Mesenchymal stem cell (in vitro differentiated cells and primary cell): ENCODE data around the gene CADPS.

ENCODE experiments used
- DNase-seq: peaks from one replicate; pipeline ENCODE4 v3.0.0-alpha.2; 2013
- H2AFZ ChIP-seq: one replicate; pipeline ENCODE4 v1.6.1; 2013; ENCODE audit warnings: low read depth, mild to moderate bottlenecking, control low read depth, inconsistent platforms, low read length, moderate library complexity
- H2AK5ac ChIP-seq: 2 replicates; pipeline ENCODE4 v1.6.1; 2013; ENCODE audit warnings: low read length, moderate library complexity, mild to moderate bottlenecking, inconsistent platforms; ENCODE audit not compliant: severe bottlenecking
- H2BK120ac ChIP-seq: one replicate; pipeline ENCODE4 v1.6.1; 2013; ENCODE audit warnings: low read depth, mild to moderate bottlenecking, inconsistent platforms, low read length, moderate library complexity
- H2BK12ac ChIP-seq, 2 experiments: one replicate each; pipeline ENCODE4 v1.6.1; 2013; ENCODE audit warnings: inconsistent platforms in 2 of 2, low read length in 2 of 2, mild to moderate bottlenecking in 2 of 2, moderate library complexity in 2 of 2, control low read depth in 1 of 2
- H2BK15ac ChIP-seq: one replicate; pipeline ENCODE4 v1.6.1; 2013; ENCODE audit warnings: mild to moderate bottlenecking, low read depth, inconsistent platforms; ENCODE audit not compliant: poor library complexity, severe bottlenecking
- H2BK5ac ChIP-seq: 2 replicates; pipeline ENCODE4 v1.6.1; 2013; ENCODE audit warnings: low read depth, mild to moderate bottlenecking, low read length, control low read depth, inconsistent platforms; ENCODE audit not compliant: poor library complexity, severe bottlenecking
- H3K14ac ChIP-seq, 2 experiments: one replicate each; pipeline ENCODE4 v1.6.1; 2013; ENCODE audit warnings: inconsistent platforms in 2 of 2, low read length in 2 of 2, control low read depth in 1 of 2, mild to moderate bottlenecking in 1 of 2, moderate library complexity in 1 of 2
- H3K18ac ChIP-seq, 2 experiments: one replicate each; pipeline ENCODE4 v1.6.1; 2013; ENCODE audit warnings: inconsistent platforms in 2 of 2, low read length in 2 of 2, control low read depth in 1 of 2, low read depth in 1 of 2, mild to moderate bottlenecking in 1 of 2
- H3K23ac ChIP-seq, 2 experiments: one replicate each; pipeline ENCODE4 v1.6.1; 2013; ENCODE audit warnings: inconsistent platforms in 2 of 2, low read length in 2 of 2, mild to moderate bottlenecking in 2 of 2, moderate library complexity in 2 of 2, control low read depth in 1 of 2
- H3K27ac ChIP-seq: 2 replicates; pipeline ENCODE4 v1.5.1; 2013; ENCODE audit warnings: mild to moderate bottlenecking, moderate library complexity, low read length, control low read depth, inconsistent platforms; ENCODE audit not compliant: poor library complexity, severe bottlenecking
- H3K27me3 ChIP-seq, 2 experiments: 2 replicates each; pipeline versions ENCODE4 v1.6.1 to v1.7.0; 2013; ENCODE audit warnings: low read length in 2 of 2, mild to moderate bottlenecking in 2 of 2, moderate library complexity in 2 of 2, control low read depth in 1 of 2, inconsistent platforms in 1 of 2; ENCODE audit not compliant: control insufficient read depth in 1 of 2, insufficient read depth in 1 of 2
- H3K36me3 ChIP-seq, 2 experiments: 2 replicates each; pipeline versions ENCODE4 v1.6.1 to v1.7.0; 2013; ENCODE audit warnings: low read length in 2 of 2, control low read depth in 1 of 2, inconsistent platforms in 1 of 2, low read depth in 1 of 2, mild to moderate bottlenecking in 1 of 2; ENCODE audit not compliant: insufficient read depth in 2 of 2, control insufficient read depth in 1 of 2
- H3K4ac ChIP-seq, 2 experiments: one replicate each; pipeline ENCODE4 v1.6.1; 2013; ENCODE audit warnings: inconsistent platforms in 2 of 2, low read length in 2 of 2, mild to moderate bottlenecking in 2 of 2, moderate library complexity in 2 of 2, control low read depth in 1 of 2, low read depth in 1 of 2
- H3K4me1 ChIP-seq: 2 replicates; pipeline ENCODE4 v1.6.1; 2013; ENCODE audit warnings: low read depth, low read length, control low read depth; ENCODE audit not compliant: control insufficient read depth, insufficient read depth
- H3K4me2 ChIP-seq: 2 replicates; pipeline ENCODE4 v1.6.1; 2013; ENCODE audit warnings: low read length, mild to moderate bottlenecking, inconsistent platforms; ENCODE audit not compliant: poor library complexity, severe bottlenecking
- H3K4me3 ChIP-seq, 2 experiments: 2 replicates each; pipeline versions ENCODE4 v1.5.1 to v1.7.0; 2013; ENCODE audit warnings: low read length in 2 of 2, mild to moderate bottlenecking in 2 of 2, control low read depth in 1 of 2, low read depth in 1 of 2; ENCODE audit not compliant: insufficient read depth in 1 of 2
- H3K79me1 ChIP-seq: replicated peaks from 2 replicates; pipeline ENCODE4 v1.6.1; 2013; ENCODE audit warnings: mild to moderate bottlenecking, control low read depth, low read length, inconsistent platforms; ENCODE audit not compliant: poor library complexity, severe bottlenecking
- H3K9ac ChIP-seq: 2 replicates; pipeline ENCODE4 v1.7.0; 2013; ENCODE audit warnings: mild to moderate bottlenecking, low read length, moderate library complexity
- H3K9me3 ChIP-seq: 2 replicates; pipeline ENCODE4 v1.7.0; 2013; ENCODE audit warnings: mild to moderate bottlenecking, low read length; ENCODE audit not compliant: control insufficient read depth
- H4K8ac ChIP-seq: one replicate; pipeline ENCODE4 v1.6.1; 2013; ENCODE audit warnings: inconsistent platforms, mild to moderate bottlenecking, low read length, moderate library complexity
- H4K91ac ChIP-seq: one replicate; pipeline ENCODE4 v1.6.1; 2013; ENCODE audit warnings: mild to moderate bottlenecking, low read length, inconsistent platforms
- WGBS: methylation state at CpG from one replicate; pipeline ENCODE4 v1.1.7; 2013; ENCODE audit warnings: mixed read lengths; 5-methylcytosine and 5-hydroxymethylcytosine counted together

Gene CADPS

DNA sequence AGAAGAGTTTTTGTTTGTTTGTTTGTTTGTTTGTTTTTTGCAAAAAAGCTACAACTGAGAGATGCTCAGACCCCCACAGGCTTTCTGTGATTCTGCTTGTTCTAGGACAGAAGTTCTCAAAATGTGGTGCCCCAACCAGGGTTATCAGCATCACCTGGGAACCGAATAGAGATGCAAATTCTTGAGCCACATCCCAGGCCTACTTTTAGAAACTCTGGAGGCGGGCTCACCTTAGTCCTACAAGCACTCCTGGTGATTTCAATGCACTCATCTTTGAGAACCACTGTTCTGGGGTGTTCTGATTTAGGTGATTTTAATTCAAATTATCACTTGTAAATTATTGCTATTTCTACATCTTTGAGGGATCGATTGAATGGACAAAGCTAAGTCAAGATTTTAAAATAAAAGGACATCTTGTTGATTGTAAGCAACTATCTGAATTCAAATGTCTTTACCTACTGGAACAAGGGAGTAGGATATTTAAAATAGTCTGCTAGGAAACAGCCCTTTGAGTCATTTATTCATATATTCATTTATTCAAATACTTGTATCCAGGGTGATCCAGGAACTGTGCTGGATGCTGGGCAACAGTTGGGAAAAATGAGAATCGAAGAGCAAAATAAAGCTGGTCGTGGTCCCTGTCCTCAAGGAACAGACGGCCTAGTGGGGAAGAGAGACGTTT lies 44.7 kb upstream of the CADPS start:
- no peaks in the 10 kb centered on the region for H3K79me1 ChIP-seq
- H2BK120ac ChIP-seq: no peak overlapping the region
- H3K18ac ChIP-seq: no peak overlapping the region
- no peak for DNase-seq
- H3K23ac ChIP-seq: no peak overlapping the region
- no peak overlapping the region for H2AK5ac ChIP-seq
- H3K4me3 ChIP-seq: no peak overlapping the region
- H2AFZ ChIP-seq: no peak overlapping the region
- H3K4me1 ChIP-seq: no peaks in the 10 kb centered on the region
- no peak overlapping the region for H3K4me2 ChIP-seq
- H2BK15ac ChIP-seq: no peak overlapping the region
- H3K14ac ChIP-seq: no peak overlapping the region
- H3K36me3 ChIP-seq: no peaks in the 10 kb centered on the region
- H3K9ac ChIP-seq: no peak overlapping the region
- no peaks in the 10 kb centered on the region for H3K9me3 ChIP-seq
- H2BK5ac ChIP-seq: no peak overlapping the region
- 65% methylated on average over 4 of the region's 7 CpGs for WGBS
- H4K91ac ChIP-seq: no peak overlapping the region
- H3K4ac ChIP-seq: no peak overlapping the region
- H3K27me3 ChIP-seq: no peaks in the 10 kb centered on the region
- no peak overlapping the region for H4K8ac ChIP-seq
- H3K27ac ChIP-seq: no peak overlapping the region
- H2BK12ac ChIP-seq: no peak overlapping the region

- Histone ChIP-seq H2AK5ac (no peak overlapping the region), H3K14ac (no peak overlapping the region), H4K91ac (no peak overlapping the region), H2BK120ac (no peak overlapping the region), H3K27ac (no peak overlapping the region), H3K36me3 (no peaks in the 10 kb centered on the region), H3K9me3 (no peaks in the 10 kb centered on the region), H2BK15ac (no peak overlapping the region), H2AFZ (no peak overlapping the region), H3K9ac (no peak overlapping the region), H3K4me1 (no peaks in the 10 kb centered on the region), H3K27me3 (no peaks in the 10 kb centered on the region), H3K4ac (no peak overlapping the region), H3K18ac (no peak overlapping the region), H4K8ac (no peak overlapping the region), H3K4me3 (no peak overlapping the region), H3K23ac (no peak overlapping the region), H3K4me2 (no peak overlapping the region), H2BK12ac (no peak overlapping the region), H3K79me1 (no peaks in the 10 kb centered on the region), H2BK5ac (no peak overlapping the region)
- no peak for DNase-seq
- WGBS: no CpG with 5 or more reads among the region's 2 CpGs
Measured at GRCh38 chr3:62918777-62919176, 43.6 kb upstream of the CADPS start.

DNA sequence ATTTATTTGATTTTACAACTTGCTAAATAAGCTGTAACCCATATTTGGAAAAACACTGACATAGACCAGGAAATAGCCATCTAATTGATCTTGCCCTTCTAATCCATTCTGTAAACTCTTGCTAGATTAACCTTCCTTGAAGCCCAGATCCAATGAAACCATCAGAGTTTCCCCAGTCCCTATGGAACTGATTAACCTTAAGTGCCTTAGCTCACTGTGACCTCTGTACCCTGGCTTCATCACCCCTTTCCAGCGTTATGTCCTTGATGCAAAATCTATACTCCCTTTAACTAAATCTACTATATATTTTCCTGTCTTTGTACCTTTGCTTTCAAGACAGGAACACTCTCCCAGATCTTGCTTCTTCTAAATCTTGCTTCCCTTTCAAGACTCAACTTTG lies 42.9 kb upstream of the CADPS start:
- Histone ChIP-seq H4K8ac (no peak overlapping the region), H3K14ac (no peak overlapping the region), H4K91ac (no peak overlapping the region), H3K4me2 (no peak overlapping the region), H3K4me1 (no peaks in the 10 kb centered on the region), H3K4ac (no peak overlapping the region), H2BK12ac (no peak overlapping the region), H3K27me3 (no peaks in the 10 kb centered on the region), H2BK120ac (no peak overlapping the region), H3K18ac (no peak overlapping the region), H3K27ac (no peak overlapping the region), H3K9me3 (no peaks in the 10 kb centered on the region), H3K79me1 (no peaks in the 10 kb centered on the region), H2BK15ac (no peak overlapping the region), H3K23ac (no peak overlapping the region), H3K9ac (no peak overlapping the region), H3K4me3 (no peak overlapping the region), H3K36me3 (no peaks in the 10 kb centered on the region), H2AFZ (no peak overlapping the region), H2AK5ac (no peak overlapping the region), H2BK5ac (no peak overlapping the region)
- DNase-seq: no peak
- 78% methylated on average over 1 of the region's 1 CpG for WGBS

- Histone ChIP-seq H3K9ac (no peak overlapping the region), H2BK120ac (no peak overlapping the region), H3K4me1 (no peaks in the 10 kb centered on the region)
Measured at GRCh38 chr3:62911526-62911925, 36.3 kb upstream of the CADPS start.

More at GRCh38 chr3:62911526-62911925, 36.3 kb upstream of the CADPS start:
- Histone ChIP-seq H3K4me3 (no peak overlapping the region), H3K9me3 (no peaks in the 10 kb centered on the region), H2AFZ (no peak overlapping the region), H2BK12ac (no peak overlapping the region), H3K14ac (no peak overlapping the region), H3K18ac (no peak overlapping the region), H3K4me2 (no peak overlapping the region), H3K4ac (no peak overlapping the region), H3K79me1 (no peaks in the 10 kb centered on the region), H3K23ac (no peak overlapping the region), H3K36me3 (no peaks in the 10 kb centered on the region), H4K8ac (no peak overlapping the region), H4K91ac (no peak overlapping the region), H2BK15ac (no peak overlapping the region), H3K27ac (no peak overlapping the region), H3K27me3 (no peaks in the 10 kb centered on the region), H2BK5ac (no peak overlapping the region), H2AK5ac (no peak overlapping the region)
- no peak for DNase-seq
